ENCODE data around the gene NPW. TPM values are rescaled to one million over a fixed set of nuclear protein-coding genes. Genes with fewer than 3 reads are reported as not detected.

Gene NPW
- total RNA-seq, 1 experiment from 2014 or later, result 7.1 TPM

- no peak overlapping the region for H3K18ac ChIP-seq (ENCODE audit: insufficient read length, low read depth, low read length)
- peaks cover 3% of the 10 kb centered on the region for H3K23me2 ChIP-seq (ENCODE audit: insufficient read length, low read depth, low read length, poor library complexity, severe bottlenecking)
- H4K5ac ChIP-seq (ENCODE audit: insufficient read length, low read depth, low read length), result no peak overlapping the region
- Mint-ChIP-seq H3K36me3 (ENCODE audit: insufficient read depth in 1 of 3, low read depth in 3 of 3) (peaks cover 6 to 36% (median 24%) of the 10 kb centered on the region in 3 experiments; a peak in 6 of 7 replicates), H3K27ac (no peak overlapping the region), H3K4me3 (no peak overlapping the region), H3K27me3 (ENCODE audit: low read depth) (no peaks in the 10 kb centered on the region), H3K9me3 (no peaks in the 10 kb centered on the region), H3K4me1 (no peaks in the 10 kb centered on the region)
- no peak overlapping the region for H3T11ph ChIP-seq (ENCODE audit: low read length)
- H3K27me3 ChIP-seq (ENCODE audit: insufficient read depth, low read length), result no peaks in the 10 kb centered on the region
- TF ChIP-seq CTCF (conservative IDR thresholded peaks at IDR 0.05), result no peak
- H3K4ac ChIP-seq (ENCODE audit: low read depth, low read length), result no peak overlapping the region
- no peak overlapping the region for H4K91ac ChIP-seq (ENCODE audit: insufficient read length, low read depth, low read length)
- WGBS (ENCODE audit: extremely low coverage, insufficient read length, low lambda C conversion rate), result no CpG with 5 or more reads among the region's 28 CpGs
- no peak overlapping the region for H2BK20ac ChIP-seq (ENCODE audit: low read depth, low read length, poor library complexity, severe bottlenecking)
- H2AK5ac ChIP-seq (ENCODE audit: insufficient read length, low read length), result no peak overlapping the region
- H3K4me1 ChIP-seq (ENCODE audit: insufficient read depth, low read length), result no peaks in the 10 kb centered on the region
- H3K14ac ChIP-seq (ENCODE audit: insufficient read depth, low read length), result no peak overlapping the region
- H2BK15ac ChIP-seq (ENCODE audit: low read depth, low read length), result no peak overlapping the region
- H2BK120ac ChIP-seq (ENCODE audit: low read depth, low read length, poor library complexity, severe bottlenecking), result no peak overlapping the region
- no peak overlapping the region for H4K8ac ChIP-seq (replicated peaks; ENCODE audit: insufficient read length, low read depth, low read length)
- H3K79me2 ChIP-seq (ENCODE audit: insufficient read depth, low read length), result no peaks in the 10 kb centered on the region
- H3K79me1 ChIP-seq (ENCODE audit: insufficient read depth, low read depth, low read length, poor library complexity, severe bottlenecking), result no peaks in the 10 kb centered on the region
- H2BK12ac ChIP-seq (ENCODE audit: insufficient read length, low read depth, low read length), result no peak overlapping the region
- no peak overlapping the region for H3K27ac ChIP-seq (ENCODE audit: insufficient read length, low read depth, low read length)
- no peak overlapping the region for H2AFZ ChIP-seq (ENCODE audit: low read length)
- H3K9ac ChIP-seq (ENCODE audit: extremely low read depth, insufficient read length, low read length), result no peak overlapping the region
- no peak overlapping the region for H2BK5ac ChIP-seq (ENCODE audit: insufficient read length, low read length)
- no peak for DNase-seq
- no peaks in the 10 kb centered on the region for H4K20me1 ChIP-seq (ENCODE audit: control insufficient read depth, insufficient read depth, insufficient read length)
- no peak overlapping the region for H3K23ac ChIP-seq (ENCODE audit: insufficient read length, low read depth, low read length)
- H3K4me2 ChIP-seq (ENCODE audit: insufficient read depth, insufficient read length, low read length), result no peak overlapping the region
- H3K56ac ChIP-seq (ENCODE audit: insufficient read length, low read depth, low read length), result no peak overlapping the region
- H3K9me3 ChIP-seq (ENCODE audit: control insufficient read depth, low read depth, low read length), result no peaks in the 10 kb centered on the region
Measured at GRCh38 chr16:2062801-2063200, 43.2 kb downstream of the NPW start.

Data from H9 (cell line).